Caco-2 (cell line): ENCODE data around the gene TCAIM. TPM values are rescaled to one million over a fixed set of nuclear protein-coding genes. Genes with fewer than 3 reads are reported as not detected.
"Not testable (repeated sequence)": the region's sequence is repeated elsewhere in the genome, so short reads cannot be mapped to it uniquely, and the experiment has no call there.

Experiments used
- BruUV-seq: library from RNA; stranded (reverse); fragments of 400-500 nt; replicated peaks from 2 replicates; lab custom pipeline; 2021; lab: Mats Ljungman, UMichigan
- CTCF ChIA-PET: fragments of 300-600 bp; sonication (Branson Sonifier 250); formaldehyde crosslinking; loops from one replicate; lab custom pipeline; 2022; ENCODE audit warnings: antibody characterized with exemption; lab: Charles Lee
- POLR2A ChIA-PET: fragments of 300-600 bp; sonication (Branson Sonifier 250); formaldehyde crosslinking; loops from one replicate; lab custom pipeline; 2022; ENCODE audit warnings: antibody characterized with exemption; lab: Charles Lee
- DNase-seq, 2 experiments: peaks; one replicate each; pipeline versions ENCODE4 v3.0.0 to v3.0.0-alpha.2; 2020 to 2022
- H3K27me3 ChIP-seq: replicated peaks from 2 replicates; pipeline ENCODE4 v1.6.0; 2011; ENCODE audit warnings: low read length; ENCODE audit not compliant: control insufficient read depth, insufficient read depth
- H3K36me3 ChIP-seq: 2 replicates; pipeline ENCODE4 v1.5.1; 2011; ENCODE audit warnings: low read length; ENCODE audit not compliant: control insufficient read depth, insufficient read depth
- H3K4me1 ChIP-seq: fragments of 250-450 bp; sonication (Bioruptor Pico); 2 replicates; pipeline ENCODE4 v1.5.1; 2020; ENCODE audit warnings: mild to moderate bottlenecking
- H3K4me3 ChIP-seq: 2 replicates; pipeline ENCODE4 v1.5.1; 2011; ENCODE audit warnings: low read depth, mild to moderate bottlenecking, control low read depth, low read length
- H3K9me3 ChIP-seq: fragments of 250-450 bp; sonication (Bioruptor Pico); 2 replicates; pipeline ENCODE4 v1.5.1; 2020; ENCODE audit warnings: mild to moderate bottlenecking, moderate library complexity
- H3K27ac Mint-ChIP-seq: one replicate; pipeline ENCODE4 v1.8.0; 2022; ENCODE audit warnings: mixed read lengths; ENCODE audit not compliant: unreplicated experiment
- H3K27me3 Mint-ChIP-seq: one replicate; pipeline ENCODE4 v1.8.0; 2022; ENCODE audit warnings: mixed read lengths; ENCODE audit not compliant: insufficient read depth, unreplicated experiment
- H3K36me3 Mint-ChIP-seq: one replicate; pipeline ENCODE4 v1.8.0; 2022; ENCODE audit warnings: mild to moderate bottlenecking, mixed read lengths; ENCODE audit not compliant: insufficient read depth, unreplicated experiment
- H3K4me1 Mint-ChIP-seq: one replicate; pipeline ENCODE4 v1.8.0; 2022; ENCODE audit warnings: low read depth, mixed read lengths; ENCODE audit not compliant: unreplicated experiment
- H3K4me3 Mint-ChIP-seq: one replicate; pipeline ENCODE4 v1.8.0; 2022; ENCODE audit warnings: mild to moderate bottlenecking, moderate library complexity, mixed read lengths; ENCODE audit not compliant: unreplicated experiment
- H3K9me3 Mint-ChIP-seq: one replicate; pipeline ENCODE4 v1.8.0; 2022; ENCODE audit warnings: mixed read lengths; ENCODE audit not compliant: unreplicated experiment
- CTCF ChIP-seq, 2 experiments: fragments of 200-600 bp in 1 of 2; IDR thresholded peaks; 1 replicate in 1 of 2; 2 replicates in 1 of 2; pipeline versions ENCODE4 v1.5.1 to v1.8.0; 2011 to 2022; ENCODE audit warnings: antibody characterized with exemption in 1 of 2, control low read depth in 1 of 2, inconsistent platforms in 1 of 2, low read depth in 1 of 2, low read length in 1 of 2, mild to moderate bottlenecking in 1 of 2, moderate library complexity in 1 of 2; ENCODE audit not compliant: insufficient read depth in 1 of 2, severe bottlenecking in 1 of 2, unreplicated experiment in 1 of 2
- intact Hi-C: fragments of 100-400 bp; cut with micrococcal nuclease; formaldehyde crosslinking; loops from one replicate; pipeline ENCODE4 v1.10.0; 2022; ENCODE audit not compliant: unreplicated experiment
- total RNA-seq: library from RNA; stranded (reverse); gene quantifications from 2 replicates; pipeline ENCODE4 v1.2.3, GENCODE V29; 2022

TCAIM gene
- total RNA-seq, 1 experiment from 2014 or later, result 15.0 TPM

GRCh38 chr3:44415421-44415820 lies 76.9 kb downstream of the TCAIM start:
- no peaks in the 10 kb centered on the region for H3K9me3 ChIP-seq
- H3K4me1 ChIP-seq, result no peaks in the 10 kb centered on the region
- H3K27me3 Mint-ChIP-seq, result no peaks in the 10 kb centered on the region
- no peaks in the 10 kb centered on the region for H3K36me3 Mint-ChIP-seq
- ChIA-PET POLR2A (no interaction called here), CTCF (no interaction called here)
- TF ChIP-seq CTCF (IDR thresholded peaks at IDR 0.05; ENCODE audit: insufficient read depth in 1 of 2, low read depth in 1 of 2, low read length in 1 of 2, severe bottlenecking in 1 of 2, unreplicated experiment in 1 of 2), result no peak
- intact Hi-C loops, result no loop called here
- no TSS peak for BruUV-seq
- no peaks in the 10 kb centered on the region for H3K27me3 ChIP-seq
- no peaks in the 10 kb centered on the region for H3K36me3 ChIP-seq
- H3K4me3 Mint-ChIP-seq, result no peak overlapping the region
- H3K4me3 ChIP-seq, result no peak overlapping the region
- H3K4me1 Mint-ChIP-seq, result no peaks in the 10 kb centered on the region
- H3K27ac Mint-ChIP-seq, result no peak overlapping the region
- H3K9me3 Mint-ChIP-seq, result peaks cover 13% of the 10 kb centered on the region
- no peak for DNase-seq

- ChIA-PET CTCF (no interaction called here), POLR2A (no interaction called here)
- no peak overlapping the region for H3K4me3 ChIP-seq
- Mint-ChIP-seq H3K9me3 (peaks cover 13% of the 10 kb centered on the region), H3K4me3 (no peak overlapping the region), H3K27ac (no peak overlapping the region), H3K36me3 (no peaks in the 10 kb centered on the region), H3K27me3 (no peaks in the 10 kb centered on the region), H3K4me1 (no peaks in the 10 kb centered on the region)
- BruUV-seq, result no TSS peak
- H3K36me3 ChIP-seq, result no peaks in the 10 kb centered on the region
- no peaks in the 10 kb centered on the region for H3K4me1 ChIP-seq
- DNase-seq, result no peak
- H3K9me3 ChIP-seq, result no peaks in the 10 kb centered on the region
- intact Hi-C loops, result no loop called here
- no peaks in the 10 kb centered on the region for H3K27me3 ChIP-seq
- no peak for TF ChIP-seq CTCF (IDR thresholded peaks at IDR 0.05; ENCODE audit: insufficient read depth in 1 of 2, low read depth in 1 of 2, low read length in 1 of 2, severe bottlenecking in 1 of 2, unreplicated experiment in 1 of 2)
Measured at GRCh38 chr3:44416031-44417030, 77.8 kb downstream of the TCAIM start.

- intact Hi-C loops, H3K4me3 Mint-ChIP-seq, H3K27me3 ChIP-seq, CTCF ChIA-PET, H3K4me3 ChIP-seq, H3K27ac Mint-ChIP-seq, BruUV-seq, H3K4me1 Mint-ChIP-seq, H3K9me3 ChIP-seq, DNase-seq, H3K4me1 ChIP-seq, H3K36me3 Mint-ChIP-seq, POLR2A ChIA-PET, H3K36me3 ChIP-seq, H3K27me3 Mint-ChIP-seq: not testable (repeated sequence)
- H3K9me3 Mint-ChIP-seq, result peaks cover 13% of the 10 kb centered on the region
Measured at GRCh38 chr3:44418118-44418517, 79.6 kb downstream of the TCAIM start.
